Loucy (cell line): ENCODE measurements around the gene SYNPR.

Experiments
- H2AFZ ChIP-seq: fragments of 200-600 bp; sonication (generic); 2 replicates; pipeline ENCODE4 v1.6.0; 2016; ENCODE audit warnings: antibody characterized with exemption, mild to moderate bottlenecking, low read length, moderate library complexity
- H3F3A ChIP-seq: fragments of 200-600 bp; 2 replicates; pipeline ENCODE4 v1.6.0; 2016; ENCODE audit warnings: antibody characterized with exemption, low read depth, mild to moderate bottlenecking
- H3K27me3 ChIP-seq: fragments of 200-600 bp; sonication (generic); 2 replicates; pipeline ENCODE4 v1.6.1; 2014; ENCODE audit warnings: low read length, mild to moderate bottlenecking; ENCODE audit not compliant: insufficient read depth, poor library complexity, severe bottlenecking
- H3K36me3 ChIP-seq: fragments of 200-600 bp; sonication (generic); 2 replicates; pipeline ENCODE4 v1.6.1; 2016; ENCODE audit warnings: low read length; ENCODE audit not compliant: insufficient read depth
- H3K4me1 ChIP-seq: fragments of 200-600 bp; sonication (generic); 2 replicates; pipeline ENCODE4 v1.5.1; 2014; ENCODE audit warnings: low read length, mild to moderate bottlenecking; ENCODE audit not compliant: insufficient read depth, poor library complexity, severe bottlenecking
- H3K4me2 ChIP-seq: fragments of 200-600 bp; sonication (generic); 2 replicates; pipeline ENCODE4 v1.6.0; 2014; ENCODE audit warnings: antibody characterized with exemption, low read length, low read depth, mild to moderate bottlenecking; ENCODE audit not compliant: poor library complexity, severe bottlenecking
- H3K4me3 ChIP-seq: fragments of 200-600 bp; sonication (generic); 2 replicates; pipeline ENCODE4 v1.5.1; 2014; ENCODE audit warnings: low read length, mild to moderate bottlenecking, mixed read lengths; ENCODE audit not compliant: poor library complexity, severe bottlenecking
- H3K79me2 ChIP-seq: fragments of 200-600 bp; sonication (generic); 2 replicates; pipeline ENCODE4 v1.6.1; 2014; ENCODE audit warnings: low read length; ENCODE audit not compliant: insufficient read depth
- H3K9ac ChIP-seq: fragments of 200-600 bp; sonication (generic); 2 replicates; pipeline ENCODE4 v1.6.0; 2014; ENCODE audit warnings: mild to moderate bottlenecking, low read depth, low read length, moderate library complexity; ENCODE audit not compliant: poor library complexity, severe bottlenecking
- H3K9me2 ChIP-seq: fragments of 200-600 bp; sonication (generic); replicated peaks from 2 replicates; pipeline ENCODE4 v1.6.1; 2016; ENCODE audit warnings: low read depth, low read length, mixed read lengths
- H3K9me3 ChIP-seq: fragments of 200-600 bp; sonication (generic); 2 replicates; pipeline ENCODE4 v1.6.1; 2014; ENCODE audit warnings: mild to moderate bottlenecking, antibody characterized with exemption, low read length, low read depth; ENCODE audit not compliant: insufficient read depth
- H4K20me1 ChIP-seq: fragments of 200-600 bp; sonication (generic); 2 replicates; pipeline ENCODE4 v1.6.0; 2014; ENCODE audit warnings: antibody characterized with exemption, low read length, mild to moderate bottlenecking; ENCODE audit not compliant: insufficient read depth, poor library complexity, severe bottlenecking
- EZH2phosphoT487 ChIP-seq: fragments of 200-600 bp; IDR thresholded peaks from 2 replicates; pipeline ENCODE4 v1.6.1; 2018; ENCODE audit warnings: antibody characterized with exemption, mild to moderate bottlenecking, moderate library complexity, borderline replicate concordance
- TF ChIP-seq, protein P1 (sequence below): fragments of 200-600 bp; sonication (generic); conservative IDR thresholded peaks from 2 replicates; pipeline ENCODE4 v1.5.1; 2014; ENCODE audit warnings: mild to moderate bottlenecking, antibody characterized with exemption, low read length

The SYNPR gene

GRCh38 chr3:63405882-63406281, 127.8 kb downstream of the SYNPR start:
- H3K36me3 ChIP-seq, result no peaks in the 10 kb centered on the region
- no peak overlapping the region for H3K4me3 ChIP-seq
- no peaks in the 10 kb centered on the region for H3F3A ChIP-seq
- H3K4me2 ChIP-seq, result no peak overlapping the region
- no peak overlapping the region for H2AFZ ChIP-seq
- no peak for TF ChIP-seq EZH2phosphoT487
- TF ChIP-seq, protein P1, sequence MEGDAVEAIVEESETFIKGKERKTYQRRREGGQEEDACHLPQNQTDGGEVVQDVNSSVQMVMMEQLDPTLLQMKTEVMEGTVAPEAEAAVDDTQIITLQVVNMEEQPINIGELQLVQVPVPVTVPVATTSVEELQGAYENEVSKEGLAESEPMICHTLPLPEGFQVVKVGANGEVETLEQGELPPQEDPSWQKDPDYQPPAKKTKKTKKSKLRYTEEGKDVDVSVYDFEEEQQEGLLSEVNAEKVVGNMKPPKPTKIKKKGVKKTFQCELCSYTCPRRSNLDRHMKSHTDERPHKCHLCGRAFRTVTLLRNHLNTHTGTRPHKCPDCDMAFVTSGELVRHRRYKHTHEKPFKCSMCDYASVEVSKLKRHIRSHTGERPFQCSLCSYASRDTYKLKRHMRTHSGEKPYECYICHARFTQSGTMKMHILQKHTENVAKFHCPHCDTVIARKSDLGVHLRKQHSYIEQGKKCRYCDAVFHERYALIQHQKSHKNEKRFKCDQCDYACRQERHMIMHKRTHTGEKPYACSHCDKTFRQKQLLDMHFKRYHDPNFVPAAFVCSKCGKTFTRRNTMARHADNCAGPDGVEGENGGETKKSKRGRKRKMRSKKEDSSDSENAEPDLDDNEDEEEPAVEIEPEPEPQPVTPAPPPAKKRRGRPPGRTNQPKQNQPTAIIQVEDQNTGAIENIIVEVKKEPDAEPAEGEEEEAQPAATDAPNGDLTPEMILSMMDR, result no peak
- no peaks in the 10 kb centered on the region for H4K20me1 ChIP-seq
- 0 out of 2 replicates have a peak, but pooled peaks cover 3% of the 10 kb centered on the region for H3K9me3 ChIP-seq
- H3K79me2 ChIP-seq, result no peaks in the 10 kb centered on the region
- H3K9me2 ChIP-seq, result no peaks in the 10 kb centered on the region
- H3K4me1 ChIP-seq, result no peaks in the 10 kb centered on the region
- H3K9ac ChIP-seq, result no peak overlapping the region
- H3K27me3 ChIP-seq, result no peaks in the 10 kb centered on the region

- Histone ChIP-seq H3K4me1 (no peaks in the 10 kb centered on the region), H3K9me2 (no peaks in the 10 kb centered on the region), H3K36me3 (no peaks in the 10 kb centered on the region), H3K79me2 (no peaks in the 10 kb centered on the region), H2AFZ (no peak overlapping the region), H3F3A (no peaks in the 10 kb centered on the region), H4K20me1 (no peaks in the 10 kb centered on the region), H3K9ac (no peak overlapping the region), H3K4me2 (no peak overlapping the region), H3K27me3 (no peaks in the 10 kb centered on the region), H3K9me3 (0 out of 2 replicates have a peak, but pooled peaks cover 3% of the 10 kb centered on the region), H3K4me3 (no peak overlapping the region)
- TF ChIP-seq, protein P1, result no peak
- TF ChIP-seq EZH2phosphoT487, result no peak
Measured at GRCh38 chr3:63413523-63413922, 135.4 kb downstream of the SYNPR start.

- Histone ChIP-seq H3K4me2 (no peak overlapping the region), H3K9ac (no peak overlapping the region)
Measured at GRCh38 chr3:63414607-63415006, 136.5 kb downstream of the SYNPR start.

GRCh38 chr3:63429905-63430304, 151.8 kb downstream of the SYNPR start:
- H3K4me3 ChIP-seq, result no peak overlapping the region
- H3K36me3 ChIP-seq, result no peaks in the 10 kb centered on the region
- no peaks in the 10 kb centered on the region for H3K9me3 ChIP-seq
- no peaks in the 10 kb centered on the region for H3K27me3 ChIP-seq
- TF ChIP-seq, protein P1, result no peak
- no peak for TF ChIP-seq EZH2phosphoT487
- no peak overlapping the region for H2AFZ ChIP-seq
- no peaks in the 10 kb centered on the region for H3K79me2 ChIP-seq
- H3K9ac ChIP-seq, result no peak overlapping the region
- H3F3A ChIP-seq, result no peaks in the 10 kb centered on the region
- no peaks in the 10 kb centered on the region for H4K20me1 ChIP-seq
- H3K9me2 ChIP-seq, result no peaks in the 10 kb centered on the region
- no peak overlapping the region for H3K4me2 ChIP-seq
- H3K4me1 ChIP-seq, result no peaks in the 10 kb centered on the region

More at GRCh38 chr3:63414607-63415006, 136.5 kb downstream of the SYNPR start:
- Histone ChIP-seq H3K9me2 (no peaks in the 10 kb centered on the region), H4K20me1 (no peaks in the 10 kb centered on the region), H3K4me1 (no peaks in the 10 kb centered on the region), H3K4me3 (no peak overlapping the region), H3K9me3 (0 out of 2 replicates have a peak, but pooled peaks cover 3% of the 10 kb centered on the region), H2AFZ (no peak overlapping the region), H3K27me3 (no peaks in the 10 kb centered on the region), H3K79me2 (no peaks in the 10 kb centered on the region), H3K36me3 (no peaks in the 10 kb centered on the region), H3F3A (no peaks in the 10 kb centered on the region)
- no peak for TF ChIP-seq EZH2phosphoT487
